Spinal cord (tissue), 10 donors: ENCODE measurements around the gene ZNF420. TPM values are rescaled to one million over a fixed set of nuclear protein-coding genes. Genes with fewer than 3 reads are reported as not detected.
"Not testable (repeated sequence)": the region's sequence is repeated elsewhere in the genome, so short reads cannot be mapped to it uniquely, and the experiment has no call there.

Experiments used
- DNase-seq, 6 donors: peaks; one replicate each; pipeline versions ENCODE4 v3.0.0 to v3.0.0-alpha.2; 2013 to 2015; ENCODE audit warnings: low spot score in 6 of 6, low read depth in 4 of 6
- H3K27ac ChIP-seq: one replicate; pipeline ENCODE4 v1.5.1; 2013; ENCODE audit warnings: low read depth, low read length, control low read depth
- H3K27me3 ChIP-seq: one replicate; pipeline ENCODE4 v1.6.1; 2013; ENCODE audit warnings: low read length; ENCODE audit not compliant: control insufficient read depth, insufficient read depth
- H3K36me3 ChIP-seq: one replicate; pipeline ENCODE4 v1.6.1; 2013; ENCODE audit warnings: low read length; ENCODE audit not compliant: control insufficient read depth, insufficient read depth
- H3K4me1 ChIP-seq: one replicate; pipeline ENCODE4 v1.6.1; 2013; ENCODE audit warnings: low read length; ENCODE audit not compliant: control insufficient read depth, insufficient read depth
- H3K4me3 ChIP-seq: one replicate; pipeline ENCODE4 v1.5.1; 2013; ENCODE audit warnings: low read depth, low read length, control low read depth
- H3K9me3 ChIP-seq: one replicate; pipeline ENCODE4 v1.6.1; 2013; ENCODE audit warnings: low read length; ENCODE audit not compliant: control insufficient read depth, insufficient read depth
- WGBS: methylation state at CpG from one replicate; pipeline ENCODE4 v1.1.5; 2013; ENCODE audit warnings: missing lambda C conversion rate; ENCODE audit not compliant: insufficient coverage; 5-methylcytosine and 5-hydroxymethylcytosine counted together
- polyA plus RNA-seq, 2 donors: library from polyadenylated mRNA; unstranded; fragments of 120-200 nt; gene quantifications; one replicate each; pipeline ENCODE4 v1.2.1, GENCODE V29; 2013; ENCODE audit not compliant: insufficient read length in 2 of 2
- total RNA-seq, 2 donors: library from RNA; depleted of rRNA in 1 of 2; stranded (reverse); fragments of 120-200 nt in 1 of 2; fragments of >200 nt in 1 of 2; gene quantifications; one replicate each; pipeline versions ENCODE4 v1.2.3 to v1.2.4, GENCODE V29; 2013 to 2014
- donor health status: healthy.

The ZNF420 gene
- total and polyA plus RNA-seq, 4 donors, result 15.1 to 37.3 (median 28.8) TPM

DNA sequence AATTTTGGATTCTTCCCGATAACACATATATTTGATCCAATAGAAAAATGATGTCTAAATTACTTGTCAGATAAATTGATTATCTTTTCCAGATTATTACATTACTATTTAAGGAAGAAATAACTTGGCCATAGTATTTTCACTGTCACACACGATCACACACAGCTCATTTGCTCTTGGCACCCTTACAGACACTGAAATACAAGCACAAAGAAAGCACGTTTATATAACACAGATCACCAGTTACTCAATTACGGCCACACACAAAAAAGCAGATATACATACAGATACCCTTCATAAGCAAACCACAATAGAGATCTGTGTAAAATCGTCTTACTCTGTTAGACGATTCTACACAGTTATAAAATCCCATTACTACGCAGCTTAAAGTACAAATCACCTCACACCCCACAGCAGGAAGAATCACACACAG, 716 bp upstream of the ZNF420 start:
- peak overlapping the region; percentile 80 for H3K27ac ChIP-seq
- DNase-seq, result peak in 1 of 6 donors; percentile 72

GRCh38 chr19:37078717-37079032, 442 bp downstream of the ZNF420 start:
- Histone ChIP-seq H3K4me3 (peak overlapping the region; percentile 86), H3K27me3 (no peaks in the 10 kb centered on the region), H3K36me3 (no peaks in the 10 kb centered on the region), H3K27ac (peak overlapping the region; percentile 80), H3K4me1 (peaks cover 4% of the 10 kb centered on the region), H3K9me3 (peaks cover 5% of the 10 kb centered on the region)
- peak in 1 of 6 donors; percentile 2 for DNase-seq
- WGBS, result 4% methylated on average over 7 of the region's 7 CpGs

More for the DNA sequence above, 716 bp upstream of the ZNF420 start:
- H3K9me3 ChIP-seq, result peaks cover 2% of the 10 kb centered on the region
- H3K4me3 ChIP-seq, result peak overlapping the region; percentile 86
- no peaks in the 10 kb centered on the region for H3K27me3 ChIP-seq
- WGBS, result 0% methylated on average over 5 of the region's 7 CpGs
- peaks cover 4% of the 10 kb centered on the region for H3K4me1 ChIP-seq
- H3K36me3 ChIP-seq, result no peaks in the 10 kb centered on the region

DNA sequence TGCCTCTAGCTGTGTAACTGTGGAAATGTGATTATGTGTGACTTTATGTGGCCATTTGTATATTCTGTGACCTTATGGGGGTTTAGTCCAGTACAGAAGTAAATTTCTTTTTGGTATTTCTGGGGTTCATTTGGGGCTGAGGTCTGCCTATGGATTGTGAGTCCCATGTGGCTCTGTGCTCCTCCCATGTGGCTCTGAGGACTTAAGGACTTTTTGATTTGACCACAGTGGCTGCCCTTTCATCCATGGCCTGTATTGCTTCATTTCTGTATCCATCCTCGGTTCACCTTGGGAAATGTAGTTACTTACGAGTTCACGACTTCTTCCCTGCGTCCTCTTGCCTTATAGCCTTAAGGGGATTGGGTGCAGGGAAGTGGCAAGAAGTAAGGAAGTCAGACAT, 1.0 kb downstream of the ZNF420 start:
- no peak for DNase-seq
- Histone ChIP-seq H3K9me3 (peaks cover 5% of the 10 kb centered on the region), H3K27me3 (no peaks in the 10 kb centered on the region), H3K27ac (no peak overlapping the region), H3K36me3 (no peaks in the 10 kb centered on the region), H3K4me3 (peak overlapping the region; percentile 86), H3K4me1 (peaks cover 4% of the 10 kb centered on the region)
- WGBS, result 86% methylated on average over 4 of the region's 4 CpGs

GRCh38 chr19:37082307-37082706, 4.1 kb downstream of the ZNF420 start:
- peaks cover 7% of the 10 kb centered on the region for H3K9me3 ChIP-seq
- H3K36me3 ChIP-seq, result no peaks in the 10 kb centered on the region
- no peak overlapping the region for H3K27ac ChIP-seq
- no peak for DNase-seq
- peaks cover 4% of the 10 kb centered on the region for H3K4me1 ChIP-seq
- no peaks in the 10 kb centered on the region for H3K27me3 ChIP-seq
- H3K4me3 ChIP-seq, result no peak overlapping the region
- whole genome bisulfite sequencing, result 100% methylated on average over 1 of the region's 2 CpGs

DNA sequence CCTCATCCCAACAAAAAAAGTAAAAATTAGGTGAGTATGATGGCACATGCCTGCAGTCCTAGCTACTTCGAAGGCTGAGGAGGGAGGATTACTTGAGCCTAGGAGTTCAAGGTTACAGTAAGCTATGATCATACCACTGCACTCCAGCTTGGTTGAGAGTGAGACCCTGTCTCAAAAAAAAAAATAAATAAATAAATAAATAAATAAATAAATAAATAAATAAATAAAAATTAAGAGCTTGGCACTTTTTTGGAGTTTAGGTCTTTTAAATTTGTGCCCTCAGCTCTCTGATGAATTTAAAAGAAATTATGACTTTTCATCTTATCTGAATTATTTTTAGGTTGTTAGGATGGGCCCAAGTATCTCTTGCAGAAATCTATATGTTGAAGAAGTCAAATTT, 8.9 kb downstream of the ZNF420 start:
- Histone ChIP-seq H3K9me3 (peaks cover 7% of the 10 kb centered on the region), H3K4me1 (no peaks in the 10 kb centered on the region), H3K27me3 (no peaks in the 10 kb centered on the region), H3K4me3 (no peak overlapping the region), H3K27ac (no peak overlapping the region), H3K36me3 (peaks cover 18% of the 10 kb centered on the region)
- no peak for DNase-seq
- no CpG with 5 or more reads among the region's 1 CpG for WGBS

- no peak for DNase-seq
- H3K36me3 ChIP-seq, result peaks cover 38% of the 10 kb centered on the region
- WGBS, result no CpG with 5 or more reads among the region's 1 CpG
- H3K4me3 ChIP-seq, result no peak overlapping the region
- no peaks in the 10 kb centered on the region for H3K4me1 ChIP-seq
- peaks cover 2% of the 10 kb centered on the region for H3K9me3 ChIP-seq
- no peak overlapping the region for H3K27ac ChIP-seq
- no peaks in the 10 kb centered on the region for H3K27me3 ChIP-seq
Measured at GRCh38 chr19:37095859-37096258, 17.6 kb downstream of the ZNF420 start.

DNA sequence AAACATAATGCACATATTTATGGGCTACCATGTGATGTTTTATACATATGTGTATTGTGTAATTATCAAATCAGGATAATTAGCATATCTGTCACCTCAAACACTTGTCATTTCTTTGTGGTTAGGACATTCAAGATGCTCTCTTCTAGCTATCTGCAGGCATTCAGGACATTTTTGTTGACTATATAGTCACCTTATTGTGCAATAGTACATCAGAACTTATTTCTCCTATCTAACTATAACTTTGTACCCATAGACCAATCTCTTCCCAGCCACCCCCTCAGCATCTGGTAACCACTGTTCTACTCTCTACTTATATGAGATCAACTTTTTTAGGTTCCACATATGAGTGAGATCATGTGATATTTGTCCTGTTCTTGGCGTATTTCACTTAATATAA, 20.3 kb downstream of the ZNF420 start:
- H3K27ac ChIP-seq, result no peak overlapping the region
- no peaks in the 10 kb centered on the region for H3K27me3 ChIP-seq
- H3K4me3 ChIP-seq, result no peak overlapping the region
- H3K4me1 ChIP-seq, result no peaks in the 10 kb centered on the region
- no CpG with 5 or more reads among the region's 1 CpG for WGBS
- no peak for DNase-seq
- H3K36me3 ChIP-seq, result peaks cover 33% of the 10 kb centered on the region
- H3K9me3 ChIP-seq, result peaks cover 6% of the 10 kb centered on the region

GRCh38 chr19:37104135-37104534, 25.9 kb downstream of the ZNF420 start:
- DNase-seq, H3K27me3 ChIP-seq, H3K9me3 ChIP-seq, H3K4me3 ChIP-seq, H3K4me1 ChIP-seq, H3K27ac ChIP-seq: not testable (repeated sequence)
- peaks cover 21% of the 10 kb centered on the region for H3K36me3 ChIP-seq
- WGBS, result no CpG with 5 or more reads among the region's 5 CpGs

- not testable (repeated sequence) for H3K4me3 ChIP-seq
Measured at GRCh38 chr19:37111753-37112152, 33.5 kb downstream of the ZNF420 start.

DNA sequence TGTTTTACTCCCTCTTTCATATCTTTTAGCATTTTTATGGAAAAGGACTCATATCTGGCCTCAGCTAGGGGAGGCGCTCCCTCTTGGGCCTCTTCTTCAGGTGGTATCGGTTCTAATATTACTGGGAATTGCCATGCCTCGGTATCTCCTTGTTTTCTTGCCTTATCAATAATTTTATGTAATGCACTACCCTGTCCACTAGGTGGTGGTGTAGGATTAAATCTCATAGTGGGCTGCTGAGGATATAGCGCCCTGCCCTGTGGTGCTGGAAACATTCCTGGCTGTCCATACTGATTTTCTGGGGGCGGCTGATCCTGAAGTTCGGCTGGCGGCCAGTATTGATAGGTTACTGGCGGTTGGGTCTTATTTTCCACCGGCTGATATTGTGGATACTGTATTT, 35.8 kb downstream of the ZNF420 start:
- H3K27me3 ChIP-seq, result no peaks in the 10 kb centered on the region
- peaks cover 11% of the 10 kb centered on the region for H3K36me3 ChIP-seq
- DNase-seq, result no peak
- 100% methylated on average over 1 of the region's 9 CpGs for WGBS
- H3K4me1 ChIP-seq, result no peaks in the 10 kb centered on the region
- H3K27ac ChIP-seq, result no peak overlapping the region
- H3K4me3 ChIP-seq, result no peak overlapping the region
- H3K9me3 ChIP-seq, result peaks cover 42% of the 10 kb centered on the region

More at GRCh38 chr19:37111753-37112152, 33.5 kb downstream of the ZNF420 start:
- not testable (repeated sequence) for H3K27me3 ChIP-seq, H3K36me3 ChIP-seq, DNase-seq, H3K4me1 ChIP-seq, H3K27ac ChIP-seq
- H3K9me3 ChIP-seq, result peaks cover 40% of the 10 kb centered on the region
- WGBS, result 71% methylated on average over 2 of the region's 7 CpGs
